GM19463 (cell line): ENCODE data around the gene PDCD1.

Experiments
- ATAC-seq: cut with Tn5 transposase; IDR thresholded peaks from one replicate; pipeline ENCODE4 v1.9.1; 2021; ENCODE audit warnings: mild to moderate bottlenecking, moderate library complexity; ENCODE audit not compliant: unreplicated experiment

The PDCD1 gene

GRCh38 chr2:241852981-241853631 is 5.6 kb downstream of the PDCD1 start:
- ATAC-seq: no peak

GRCh38 chr2:241852116-241852980 is 6.3 kb downstream of the PDCD1 start:
- ATAC-seq: no peak

- ATAC-seq: no peak
Measured at GRCh38 chr2:241851325-241852115, 7.2 kb downstream of the PDCD1 start.

- ATAC-seq: no peak
Measured at GRCh38 chr2:241850544-241851324, 8.0 kb downstream of the PDCD1 start.

GRCh38 chr2:241849616-241850543 is 8.8 kb downstream of the PDCD1 start:
- no peak for ATAC-seq

- ATAC-seq: no peak
Measured at GRCh38 chr2:241848761-241849615, 9.7 kb downstream of the PDCD1 start.

- ATAC-seq: no peak
Measured at GRCh38 chr2:241846406-241846805, 12.3 kb downstream of the PDCD1 start.

GRCh38 chr2:241844831-241845578 is 13.7 kb downstream of the PDCD1 start:
- ATAC-seq: no peak

- ATAC-seq: peak; percentile 67
Measured at GRCh38 chr2:241844066-241844728, 14.5 kb downstream of the PDCD1 start.

GRCh38 chr2:241843321-241844065 is 15.2 kb downstream of the PDCD1 start:
- ATAC-seq: no peak

- ATAC-seq: no peak
Measured at GRCh38 chr2:241842620-241843211, 16.0 kb downstream of the PDCD1 start.

- ATAC-seq: no peak
Measured at GRCh38 chr2:241842067-241842415, 16.7 kb downstream of the PDCD1 start.

- ATAC-seq: no peak
Measured at GRCh38 chr2:241841181-241842066, 17.3 kb downstream of the PDCD1 start.

GRCh38 chr2:241837197-241837965 is 21.3 kb downstream of the PDCD1 start:
- no peak for ATAC-seq

GRCh38 chr2:241836292-241836691 is 22.4 kb downstream of the PDCD1 start:
- ATAC-seq: no peak
